Hematopoietic multipotent progenitor cell treated with erythropoietin and hydrocortisone succinate and interleukin-3 and kit ligand, for 4 days (in vitro differentiated cells): ENCODE results near the gene NOS3.

Experiments
- DNase-seq: peaks from one replicate; pipeline ENCODE4 v3.0.0-alpha.2; 2015

Gene NOS3

DNA sequence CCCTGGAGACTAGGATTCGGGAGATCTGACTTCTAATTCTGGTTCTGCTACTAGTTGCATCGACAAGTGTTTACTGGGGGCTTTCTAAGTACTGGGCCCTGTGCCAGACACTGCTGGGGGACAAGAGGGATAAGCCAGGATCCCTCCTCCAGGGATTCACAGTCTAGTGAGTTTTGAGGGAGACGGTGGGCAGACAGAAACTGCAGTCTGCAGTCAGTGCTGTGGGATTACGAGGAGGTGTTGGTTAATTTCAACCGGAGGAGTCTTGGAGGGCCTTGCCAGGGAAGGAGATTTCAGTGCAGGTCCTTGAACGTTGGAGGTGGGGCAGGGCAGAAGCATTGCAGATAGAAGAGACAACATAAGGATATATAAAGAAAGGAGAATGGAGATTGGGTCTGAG, 9.2 kb upstream of the NOS3 start:
- DNase-seq, result no peak

DNA sequence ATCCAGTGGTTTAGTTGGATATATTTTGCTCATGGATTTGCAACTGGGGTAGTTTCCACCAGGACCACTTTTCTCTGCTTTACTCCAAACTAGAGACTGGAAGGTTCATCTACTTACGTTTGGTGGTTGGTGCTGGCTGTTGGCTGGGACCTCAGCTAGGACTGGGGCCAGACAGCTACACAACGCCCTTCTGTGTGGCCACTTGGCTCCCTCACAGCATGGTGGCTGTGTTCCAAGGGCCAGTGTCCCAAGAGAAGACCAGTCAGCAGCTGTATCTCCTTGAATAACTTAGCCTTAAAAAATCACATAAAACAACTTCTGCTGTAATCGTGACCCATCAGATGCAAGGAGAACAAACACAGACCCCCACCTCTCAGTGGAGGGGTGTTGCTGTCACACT, 8.5 kb upstream of the NOS3 start:
- DNase-seq, result no peak

DNA sequence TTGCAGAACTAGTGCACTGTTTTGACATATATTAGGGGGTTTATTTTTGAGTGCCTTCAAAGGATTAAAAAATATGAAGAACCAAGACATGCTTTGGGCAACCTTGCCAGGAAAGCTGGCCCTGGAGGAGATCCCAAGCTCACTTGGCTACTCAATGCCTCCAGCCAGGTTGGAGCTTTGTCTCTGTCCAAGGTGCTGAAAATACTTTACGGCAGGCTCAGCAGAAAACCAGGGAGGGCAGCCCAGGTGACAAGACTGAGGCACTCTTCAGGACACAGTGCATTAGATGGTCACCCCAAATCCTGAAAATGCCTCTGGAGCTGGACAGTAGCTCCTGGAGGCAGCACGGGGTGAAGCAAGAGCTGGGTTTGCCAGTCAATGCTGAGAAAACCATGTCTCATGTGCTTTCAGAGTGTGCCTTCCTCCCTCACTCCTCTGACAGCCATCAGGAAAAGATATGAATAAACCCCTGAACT, 6.9 kb upstream of the NOS3 start:
- peak; percentile 71 for DNase-seq

DNA sequence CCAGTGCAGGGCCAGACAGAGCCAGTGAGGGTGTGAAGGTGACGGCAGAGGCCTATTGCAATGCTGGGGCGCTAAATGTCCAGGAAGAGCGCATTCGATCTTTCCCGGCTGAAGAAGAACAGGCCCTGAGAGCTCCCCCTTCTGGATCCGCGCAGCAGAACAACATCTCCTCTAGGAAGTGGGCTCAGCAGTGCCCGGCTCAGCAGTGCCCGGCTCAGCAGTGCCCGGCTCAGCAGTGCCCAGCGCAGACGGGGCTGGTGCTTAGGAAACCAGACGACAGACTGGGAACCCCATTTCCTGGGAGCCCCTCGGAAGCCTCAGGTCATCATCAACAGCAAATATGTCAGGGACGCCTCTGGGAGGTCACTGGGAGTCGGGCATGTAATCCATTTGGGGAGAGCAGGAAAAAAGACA, 4.7 kb upstream of the NOS3 start:
- peak; percentile 86 for DNase-seq

DNA sequence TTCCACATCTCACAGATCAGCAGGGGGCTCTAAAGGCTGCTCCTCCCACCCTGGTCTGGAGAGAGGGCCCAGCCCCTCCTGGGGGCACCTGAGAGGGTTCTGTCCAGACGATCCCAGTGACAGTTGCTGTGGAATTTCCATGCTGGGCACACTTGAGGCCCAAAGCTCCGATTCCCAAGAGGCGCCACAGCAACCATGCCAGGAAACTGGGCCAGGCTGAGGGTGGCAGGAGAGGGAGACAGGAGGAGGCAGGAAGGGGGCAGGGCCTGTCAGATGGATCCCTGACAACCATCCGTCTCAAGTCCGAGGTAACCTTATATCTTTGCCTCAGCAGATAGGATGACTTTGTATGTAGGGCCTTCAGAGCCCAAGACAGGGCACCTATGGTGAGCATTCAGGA, 4.3 kb upstream of the NOS3 start:
- no peak for DNase-seq

DNA sequence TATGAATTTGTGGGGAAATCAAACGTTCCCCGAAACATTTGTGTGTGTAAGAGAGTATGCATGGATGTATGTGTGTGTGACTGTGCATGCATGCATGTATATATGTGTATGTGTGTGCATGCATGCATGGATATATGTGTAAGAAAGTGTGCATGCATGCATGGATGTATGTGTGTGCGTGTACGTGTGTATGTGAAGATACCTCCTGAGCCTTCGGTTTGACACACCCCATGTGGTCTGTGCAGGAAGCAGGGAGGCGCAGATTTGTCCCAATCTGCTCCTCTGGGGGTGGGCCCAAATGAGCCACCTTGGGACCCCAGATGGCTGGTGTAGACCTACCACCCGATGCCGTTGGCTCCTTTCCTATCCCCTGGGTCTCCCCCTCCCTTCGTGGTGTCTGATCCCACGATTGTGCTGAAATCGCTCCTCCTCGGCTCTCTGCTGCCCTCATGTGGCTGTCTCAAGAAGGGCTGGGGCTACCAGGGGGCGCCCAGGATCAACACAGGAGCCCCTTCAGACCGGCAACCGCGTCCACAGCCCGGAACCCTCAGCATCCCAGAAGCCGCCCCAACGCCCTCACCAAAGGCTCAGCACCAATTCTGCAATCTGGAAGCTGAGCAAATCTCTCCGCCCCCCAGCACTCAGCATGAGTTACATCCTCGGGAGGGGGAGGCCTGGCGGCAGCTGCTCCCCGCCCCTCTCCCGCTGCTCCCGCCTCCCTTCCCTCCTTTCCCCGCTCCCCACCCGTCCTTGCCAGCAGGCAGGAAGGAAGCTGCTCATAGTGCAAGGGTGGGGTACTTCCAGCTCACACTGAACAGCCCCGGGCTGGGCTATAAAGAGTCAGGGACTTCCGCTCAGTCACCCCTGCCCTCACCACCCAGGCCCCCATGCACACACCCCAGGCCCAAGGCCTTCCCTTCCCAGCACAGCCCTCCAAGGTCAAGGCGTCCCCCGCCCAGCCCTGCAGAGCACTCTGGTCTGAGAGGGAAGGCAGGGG, 2.3 kb upstream of the NOS3 start:
- peak; percentile 79 for DNase-seq

DNA sequence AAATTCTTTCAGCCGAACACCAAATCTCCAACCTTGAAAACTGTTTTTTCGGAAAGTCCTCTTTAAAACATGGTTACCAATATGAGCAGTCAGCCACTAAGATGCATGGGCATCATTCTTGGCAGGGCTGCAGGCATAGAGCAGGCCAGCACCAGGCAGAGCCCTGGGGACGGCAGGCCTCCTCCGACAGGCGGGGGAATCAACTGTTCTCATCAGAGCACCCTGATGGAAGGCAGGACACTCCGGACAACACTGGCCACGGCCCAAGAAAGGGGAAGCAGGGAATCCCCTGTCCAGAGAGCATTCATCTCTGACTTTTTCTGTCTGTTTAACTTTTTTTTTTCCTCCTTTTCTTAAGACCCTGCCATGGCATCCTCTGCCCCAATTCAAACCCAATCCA, 1.4 kb upstream of the NOS3 start:
- no peak for DNase-seq

DNA sequence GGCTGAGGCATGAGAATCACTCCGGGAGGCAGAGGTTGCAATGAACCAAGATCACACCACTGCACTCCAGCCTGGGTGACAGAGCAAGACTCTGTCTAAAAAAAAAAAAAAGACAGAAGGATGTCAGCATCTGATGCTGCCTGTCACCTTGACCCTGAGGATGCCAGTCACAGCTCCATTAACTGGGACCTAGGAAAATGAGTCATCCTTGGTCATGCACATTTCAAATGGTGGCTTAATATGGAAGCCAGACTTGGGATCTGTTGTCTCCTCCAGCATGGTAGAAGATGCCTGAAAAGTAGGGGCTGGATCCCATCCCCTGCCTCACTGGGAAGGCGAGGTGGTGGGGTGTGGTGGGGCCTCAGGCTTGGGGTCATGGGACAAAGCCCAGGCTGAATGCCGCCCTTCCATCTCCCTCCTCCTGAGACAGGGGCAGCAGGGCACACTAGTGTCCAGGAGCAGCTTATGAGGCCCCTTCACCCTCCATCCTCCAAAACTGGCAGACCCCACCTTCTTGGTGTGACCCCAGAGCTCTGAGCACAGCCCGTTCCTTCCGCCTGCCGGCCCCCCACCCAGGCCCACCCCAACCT, 1.3 kb downstream of the NOS3 start:
- no peak for DNase-seq

DNA sequence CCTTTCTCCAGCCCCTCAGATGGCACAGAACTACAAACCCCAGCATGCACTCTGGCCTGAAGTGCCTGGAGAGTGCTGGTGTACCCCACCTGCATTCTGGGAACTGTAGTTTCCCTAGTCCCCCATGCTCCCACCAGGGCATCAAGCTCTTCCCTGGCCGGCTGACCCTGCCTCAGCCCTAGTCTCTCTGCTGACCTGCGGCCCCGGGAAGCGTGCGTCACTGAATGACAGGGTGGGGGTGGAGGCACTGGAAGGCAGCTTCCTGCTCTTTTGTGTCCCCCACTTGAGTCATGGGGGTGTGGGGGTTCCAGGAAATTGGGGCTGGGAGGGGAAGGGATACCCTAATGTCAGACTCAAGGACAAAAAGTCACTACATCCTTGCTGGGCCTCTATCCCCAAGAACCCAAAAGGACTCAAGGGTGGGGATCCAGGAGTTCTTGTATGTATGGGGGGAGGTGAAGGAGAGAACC, 2.1 kb downstream of the NOS3 start:
- DNase-seq, result peak; percentile 80

DNA sequence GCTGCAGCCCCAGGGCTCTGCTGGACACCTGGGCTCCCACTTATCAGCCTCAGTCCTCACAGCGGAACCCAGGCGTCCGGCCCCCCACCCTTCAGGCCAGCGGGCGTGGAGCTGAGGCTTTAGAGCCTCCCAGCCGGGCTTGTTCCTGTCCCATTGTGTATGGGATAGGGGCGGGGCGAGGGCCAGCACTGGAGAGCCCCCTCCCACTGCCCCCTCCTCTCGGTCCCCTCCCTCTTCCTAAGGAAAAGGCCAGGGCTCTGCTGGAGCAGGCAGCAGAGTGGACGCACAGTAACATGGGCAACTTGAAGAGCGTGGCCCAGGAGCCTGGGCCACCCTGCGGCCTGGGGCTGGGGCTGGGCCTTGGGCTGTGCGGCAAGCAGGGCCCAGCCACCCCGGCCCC, 2.7 kb downstream of the NOS3 start:
- no peak for DNase-seq

DNA sequence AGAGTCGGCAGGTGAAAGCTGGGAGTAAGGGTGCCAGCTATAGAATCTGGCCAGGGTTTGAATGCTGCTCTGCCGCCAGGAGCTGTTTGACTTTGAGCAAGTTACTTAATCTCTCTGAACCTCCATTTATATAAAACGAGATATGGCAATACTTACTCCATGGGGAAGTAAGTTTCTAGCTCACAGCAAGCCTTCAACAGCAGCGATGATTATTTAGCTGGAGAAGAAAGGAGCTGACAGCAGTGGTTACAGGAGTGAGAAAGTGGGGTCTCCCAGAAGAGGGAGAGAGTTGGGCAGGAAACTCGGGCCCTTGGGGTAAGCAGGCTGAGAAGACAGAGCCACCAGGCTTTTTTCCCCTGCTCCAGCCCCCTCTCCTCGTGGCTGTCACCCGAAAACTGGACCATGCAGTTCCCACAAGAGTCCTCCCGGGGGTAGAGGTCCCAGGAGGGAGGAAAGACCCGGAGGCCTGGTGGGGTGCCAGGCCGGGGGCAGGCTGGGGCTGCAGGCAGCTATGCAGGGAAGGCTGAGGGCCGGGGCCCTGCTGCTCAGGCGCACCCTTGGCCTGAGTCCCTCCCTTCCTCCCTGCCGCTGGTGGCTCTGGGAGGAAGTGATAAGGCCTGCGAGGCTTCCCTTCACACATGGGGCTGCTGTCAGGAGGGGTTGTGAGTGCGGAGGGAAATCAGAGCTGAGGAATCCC, 3.5 kb downstream of the NOS3 start:
- peak; percentile 97 for DNase-seq

DNA sequence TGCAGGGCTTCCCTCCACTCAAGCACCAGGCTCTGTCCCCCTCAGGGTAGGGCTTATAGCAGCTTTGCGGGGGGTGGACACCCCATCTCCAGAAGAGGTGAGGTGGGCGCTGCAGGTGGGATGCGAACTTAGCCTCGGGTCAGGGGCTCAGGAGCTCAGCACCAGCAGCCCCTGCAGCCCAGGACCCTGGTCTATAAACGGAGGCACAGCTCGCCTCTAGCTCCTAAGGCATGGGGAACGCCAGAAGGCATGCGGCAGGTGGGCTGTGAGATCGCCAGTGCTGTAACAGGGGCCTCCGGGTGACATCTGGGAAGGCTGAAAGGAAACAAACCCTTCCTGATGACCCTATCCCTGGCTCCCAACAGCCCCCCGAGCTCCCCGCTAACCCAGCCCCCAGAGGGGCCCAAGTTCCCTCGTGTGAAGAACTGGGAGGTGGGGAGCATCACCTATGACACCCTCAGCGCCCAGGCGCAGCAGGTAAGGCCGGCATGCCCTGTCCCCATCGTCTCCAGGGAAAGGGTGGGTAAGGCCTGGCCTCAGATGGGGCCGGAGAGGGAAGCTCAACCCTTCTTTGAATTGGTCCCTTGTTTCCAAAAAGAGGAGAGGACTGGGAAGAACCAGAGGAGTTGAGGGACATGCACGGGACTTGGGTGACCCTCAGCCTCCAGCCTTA, 4.2 kb downstream of the NOS3 start:
- DNase-seq, result no peak

DNA sequence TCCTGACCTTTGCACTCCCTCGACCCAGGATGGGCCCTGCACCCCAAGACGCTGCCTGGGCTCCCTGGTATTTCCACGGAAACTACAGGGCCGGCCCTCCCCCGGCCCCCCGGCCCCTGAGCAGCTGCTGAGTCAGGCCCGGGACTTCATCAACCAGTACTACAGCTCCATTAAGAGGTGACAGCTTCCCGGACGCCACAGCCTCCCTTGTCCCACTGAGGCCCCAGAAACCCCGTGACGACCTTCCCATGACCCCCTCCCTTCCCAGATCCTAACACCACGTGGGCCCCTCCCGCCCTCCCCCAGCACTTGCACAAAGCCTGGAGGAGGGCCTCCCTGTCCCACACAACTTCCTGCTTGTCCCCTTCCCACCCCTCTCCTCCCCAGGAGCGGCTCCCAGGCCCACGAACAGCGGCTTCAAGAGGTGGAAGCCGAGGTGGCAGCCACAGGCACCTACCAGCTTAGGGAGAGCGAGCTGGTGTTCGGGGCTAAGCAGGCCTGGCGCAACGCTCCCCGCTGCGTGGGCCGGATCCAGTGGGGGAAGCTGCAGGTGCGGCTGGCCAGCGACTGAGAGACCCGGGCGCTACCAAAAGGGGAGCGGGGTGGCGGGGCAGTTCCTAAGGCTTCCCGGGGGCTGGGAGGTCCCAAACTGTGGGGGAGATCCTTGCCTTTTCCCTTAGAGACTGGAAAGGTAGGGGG, 5.7 kb downstream of the NOS3 start:
- no peak for DNase-seq

DNA sequence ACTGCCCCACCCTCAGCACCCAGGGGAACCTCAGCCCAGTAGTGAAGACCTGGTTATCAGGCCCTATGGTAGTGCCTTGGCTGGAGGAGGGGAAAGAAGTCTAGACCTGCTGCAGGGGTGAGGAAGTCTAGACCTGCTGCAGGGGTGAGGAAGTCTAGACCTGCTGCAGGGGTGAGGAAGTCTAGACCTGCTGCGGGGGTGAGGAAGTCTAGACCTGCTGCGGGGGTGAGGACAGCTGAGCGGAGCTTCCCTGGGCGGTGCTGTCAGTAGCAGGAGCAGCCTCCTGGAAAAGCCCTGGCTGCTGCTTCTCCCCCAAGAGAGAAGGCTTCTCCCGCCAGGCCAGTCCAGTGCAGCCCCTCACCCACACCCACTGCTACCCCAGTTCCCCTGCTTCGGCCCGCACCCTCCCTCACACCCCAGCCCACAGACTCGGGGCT, 6.3 kb downstream of the NOS3 start:
- DNase-seq, result no peak

DNA sequence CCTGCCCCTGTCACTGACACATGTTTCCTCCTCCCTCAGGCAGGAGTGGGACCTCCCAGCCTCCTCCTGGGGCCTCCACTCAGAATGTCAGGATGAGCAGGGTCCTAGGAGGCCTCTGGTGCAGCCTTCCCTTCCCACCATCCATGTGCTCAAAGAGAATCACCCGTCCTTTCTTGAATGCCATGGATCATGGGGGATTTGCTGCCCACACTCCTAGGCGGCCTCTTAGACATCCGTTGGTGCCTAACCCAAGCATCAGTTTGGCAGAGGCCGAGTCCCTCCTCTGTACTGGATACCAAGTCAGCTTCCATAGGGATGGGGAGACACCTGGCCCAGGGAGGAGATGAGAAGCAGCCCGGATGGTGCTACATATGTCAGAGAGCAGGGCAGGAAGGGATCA, 7.0 kb downstream of the NOS3 start:
- no peak for DNase-seq

DNA sequence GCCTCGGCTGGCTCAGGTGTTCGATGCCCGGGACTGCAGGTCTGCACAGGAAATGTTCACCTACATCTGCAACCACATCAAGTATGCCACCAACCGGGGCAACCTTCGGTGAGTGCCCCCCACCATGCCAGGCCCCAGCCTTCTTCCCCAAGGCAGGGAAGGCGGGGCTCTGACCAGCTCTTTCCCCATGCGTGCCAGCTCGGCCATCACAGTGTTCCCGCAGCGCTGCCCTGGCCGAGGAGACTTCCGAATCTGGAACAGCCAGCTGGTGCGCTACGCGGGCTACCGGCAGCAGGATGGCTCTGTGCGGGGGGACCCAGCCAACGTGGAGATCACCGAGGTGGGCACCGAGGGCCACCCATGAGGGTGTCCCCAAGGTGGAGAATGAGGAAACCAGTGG, 7.5 kb downstream of the NOS3 start:
- DNase-seq, result no peak

DNA sequence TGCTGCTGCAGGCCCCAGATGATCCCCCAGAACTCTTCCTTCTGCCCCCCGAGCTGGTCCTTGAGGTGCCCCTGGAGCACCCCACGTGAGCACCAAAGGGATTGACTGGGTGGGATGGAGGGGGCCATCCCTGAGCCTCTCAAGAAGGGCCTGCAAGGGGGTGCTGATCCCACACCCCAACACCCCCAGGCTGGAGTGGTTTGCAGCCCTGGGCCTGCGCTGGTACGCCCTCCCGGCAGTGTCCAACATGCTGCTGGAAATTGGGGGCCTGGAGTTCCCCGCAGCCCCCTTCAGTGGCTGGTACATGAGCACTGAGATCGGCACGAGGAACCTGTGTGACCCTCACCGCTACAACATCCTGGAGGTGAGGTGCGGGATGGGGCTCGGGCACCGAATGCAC, 8.2 kb downstream of the NOS3 start:
- no peak for DNase-seq

DNA sequence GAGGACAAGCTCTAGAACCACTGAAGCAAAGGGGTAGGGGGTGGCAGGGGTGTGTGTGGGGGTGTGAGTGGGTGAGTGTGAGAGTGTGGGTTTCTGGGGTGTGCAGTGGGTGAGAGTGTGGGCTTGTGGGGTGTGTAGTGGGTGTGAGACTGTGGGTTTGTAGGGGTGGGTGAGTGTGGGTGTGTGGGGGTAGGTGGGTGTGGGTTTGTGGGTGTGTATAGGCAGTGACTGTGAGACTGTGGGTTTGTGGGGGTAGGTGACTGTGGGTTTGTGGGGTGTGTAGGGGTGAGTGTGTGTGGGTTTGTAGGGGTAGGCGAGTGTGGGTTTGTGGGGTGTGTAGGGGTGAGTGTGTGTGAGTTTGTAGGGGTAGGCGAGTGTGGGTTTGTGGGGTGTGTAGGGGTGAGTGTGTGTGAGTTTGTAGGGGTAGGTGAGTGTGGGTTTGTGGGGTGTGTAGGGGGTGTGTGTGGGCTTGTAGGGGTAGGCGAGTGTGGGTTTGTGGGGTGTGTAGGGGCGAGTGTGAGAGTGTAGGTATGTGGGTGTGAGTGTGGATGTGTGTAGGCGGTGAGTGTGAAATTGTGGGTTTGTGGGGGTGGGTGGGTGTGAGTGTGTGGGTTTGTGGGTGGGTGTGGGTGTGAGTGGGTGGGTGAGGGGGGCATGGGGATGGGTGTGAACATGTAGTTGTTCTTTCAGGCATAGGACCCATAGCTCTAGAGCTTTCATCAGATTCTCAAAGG, 8.8 kb downstream of the NOS3 start:
- no peak for DNase-seq

DNA sequence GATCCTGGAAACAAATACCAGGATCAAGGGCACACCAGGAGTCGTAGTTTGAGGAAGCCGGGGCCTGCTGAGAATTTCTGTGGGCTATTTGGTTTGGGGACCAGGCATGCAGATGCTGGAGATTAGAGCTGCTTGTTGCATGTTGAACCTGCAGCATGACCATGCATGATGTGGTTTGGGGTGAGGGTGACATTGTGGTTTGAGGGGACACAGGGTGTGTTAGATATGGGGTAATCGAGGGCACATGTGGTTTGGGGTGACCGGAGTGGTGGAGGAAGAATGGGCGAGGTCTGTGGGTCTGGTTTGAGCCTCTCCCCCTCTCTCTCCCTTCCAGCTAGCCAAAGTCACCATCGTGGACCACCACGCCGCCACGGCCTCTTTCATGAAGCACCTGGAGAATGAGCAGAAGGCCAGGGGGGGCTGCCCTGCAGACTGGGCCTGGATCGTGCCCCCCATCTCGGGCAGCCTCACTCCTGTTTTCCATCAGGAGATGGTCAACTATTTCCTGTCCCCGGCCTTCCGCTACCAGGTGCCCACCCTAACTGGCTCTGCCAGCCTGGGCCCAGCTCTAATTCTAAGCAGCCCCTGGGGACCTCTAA, 10.2 kb downstream of the NOS3 start:
- peak; percentile 87 for DNase-seq

DNA sequence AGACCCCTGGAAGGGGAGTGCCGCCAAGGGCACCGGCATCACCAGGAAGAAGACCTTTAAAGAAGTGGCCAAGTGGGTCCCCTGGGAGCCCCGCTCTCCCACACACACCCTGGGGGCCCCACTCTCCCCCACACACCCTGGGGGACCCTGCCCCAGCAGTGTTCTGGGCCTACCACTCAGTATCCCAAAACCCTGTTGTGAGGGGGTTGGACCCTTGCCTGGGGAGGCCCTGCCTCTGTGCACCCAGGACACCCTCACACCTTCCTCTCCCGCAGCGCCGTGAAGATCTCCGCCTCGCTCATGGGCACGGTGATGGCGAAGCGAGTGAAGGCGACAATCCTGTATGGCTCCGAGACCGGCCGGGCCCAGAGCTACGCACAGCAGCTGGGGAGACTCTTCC, 10.7 kb downstream of the NOS3 start:
- DNase-seq, result no peak

DNA sequence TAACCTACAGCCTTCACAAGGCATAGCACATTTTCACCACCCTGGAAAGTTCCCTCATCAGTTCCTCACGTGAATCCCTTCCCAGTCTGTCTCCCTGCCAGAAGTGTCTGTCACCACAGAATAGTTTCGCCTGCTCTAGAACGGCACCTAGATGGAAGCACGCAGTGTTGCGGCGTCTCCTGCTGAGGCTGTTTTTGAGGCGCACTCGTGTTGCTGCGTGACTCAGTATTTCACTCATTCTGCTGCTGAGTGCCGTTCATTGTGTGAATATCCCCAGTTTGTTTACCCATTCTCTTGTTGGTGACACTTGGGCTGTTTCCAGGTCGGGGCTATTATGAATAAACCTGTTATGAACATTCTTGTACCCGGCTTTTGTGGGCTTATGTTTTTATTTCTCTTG, 12.8 kb downstream of the NOS3 start:
- DNase-seq, result no peak
